Loucy (cell line): ENCODE data around the gene C19orf12.

ENCODE experiments used
- CTCF ChIP-seq: fragments of 200-600 bp; sonication (generic); conservative IDR thresholded peaks from 2 replicates; pipeline ENCODE4 v1.5.1; 2014; ENCODE audit warnings: mild to moderate bottlenecking, antibody characterized with exemption, low read length
- EZH2phosphoT487 ChIP-seq: fragments of 200-600 bp; IDR thresholded peaks from 2 replicates; pipeline ENCODE4 v1.6.1; 2018; ENCODE audit warnings: antibody characterized with exemption, mild to moderate bottlenecking, moderate library complexity, borderline replicate concordance

- no peak for TF ChIP-seq CTCF
- TF ChIP-seq EZH2phosphoT487 = no peak
These were observed 37.5 kb upstream of the C19orf12 start for GRCh38 chr19:29752450-29753025.
